Testis (tissue), 2 donors: ENCODE results near the gene MAGI1.

Experiments used
- CTCF ChIP-seq, 3 experiments: fragments of 450-650 bp in 2 of 3; fragments of 200-600 bp in 1 of 3; sonication (generic) in 1 of 3; IDR thresholded peaks; one replicate each; pipeline ENCODE4 v1.5.1; 2016 to 2019; ENCODE audit warnings: antibody characterized with exemption in 3 of 3, mild to moderate bottlenecking in 2 of 3, moderate library complexity in 1 of 3
- POLR2A ChIP-seq: fragments of 450-650 bp; IDR thresholded peaks from one replicate; pipeline ENCODE4 v1.6.1; 2017; ENCODE audit warnings: antibody characterized with exemption, mild to moderate bottlenecking, moderate library complexity

GRCh38 chr3:65568497-65568896 lies 470.2 kb downstream of the MAGI1 start:
- TF ChIP-seq CTCF (IDR thresholded peaks at IDR 0.05) (no peak), POLR2A (no peak)
